ENCODE measurements around the gene PRKAG2. TPM values are rescaled to one million over a fixed set of nuclear protein-coding genes. Genes with fewer than 3 reads are reported as not detected.

The PRKAG2 gene
- total and polyA plus RNA-seq, 4 donors, result 17.5 to 33.3 (median 23.9) TPM

DNA sequence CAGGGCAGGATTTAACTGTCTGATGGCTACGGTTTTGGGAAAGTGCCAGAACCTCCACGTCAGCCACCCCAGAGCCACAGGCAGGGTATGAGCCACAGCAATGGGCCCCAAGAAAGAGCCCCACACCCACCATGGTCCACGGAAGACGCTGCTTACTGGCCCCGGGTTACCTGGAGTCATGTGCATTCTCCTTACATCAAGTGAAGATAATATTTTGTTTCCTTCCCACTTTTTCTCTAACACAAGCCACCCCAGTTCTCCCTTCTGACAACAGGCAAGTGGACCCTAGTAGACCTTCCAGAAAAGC, 67.1 kb downstream of the PRKAG2 start:
- Histone ChIP-seq H3K4me3 (no peak overlapping the region), H3K4me1 (ENCODE audit: control insufficient read depth in 5 of 5, insufficient read depth in 5 of 5, low read length in 5 of 5) (peaks cover 0 to 7% (median 0%) of the 10 kb centered on the region in 5 donors), H3K27ac (ENCODE audit: low read depth in 1 of 2, low read length in 1 of 2) (no peak overlapping the region), H3K27me3 (ENCODE audit: control insufficient read depth in 3 of 3, insufficient read depth in 3 of 3, low read length in 2 of 3) (peaks cover 0 to 10% (median 0%) of the 10 kb centered on the region in 3 donors), H3K36me3 (ENCODE audit: control insufficient read depth in 4 of 4, insufficient read depth in 4 of 4, low read length in 4 of 4) (no peaks in the 10 kb centered on the region), H3K9ac (ENCODE audit: insufficient read depth in 1 of 2, low read length in 2 of 2) (no peak overlapping the region), H3K9me3 (ENCODE audit: control insufficient read depth in 4 of 4, insufficient read depth in 3 of 4, low read length in 3 of 4) (no peaks in the 10 kb centered on the region)
- WGBS, 2 donors, result 81 to 85% methylated on average over 5 of the region's 5 CpGs
- TF ChIP-seq, protein P1, sequence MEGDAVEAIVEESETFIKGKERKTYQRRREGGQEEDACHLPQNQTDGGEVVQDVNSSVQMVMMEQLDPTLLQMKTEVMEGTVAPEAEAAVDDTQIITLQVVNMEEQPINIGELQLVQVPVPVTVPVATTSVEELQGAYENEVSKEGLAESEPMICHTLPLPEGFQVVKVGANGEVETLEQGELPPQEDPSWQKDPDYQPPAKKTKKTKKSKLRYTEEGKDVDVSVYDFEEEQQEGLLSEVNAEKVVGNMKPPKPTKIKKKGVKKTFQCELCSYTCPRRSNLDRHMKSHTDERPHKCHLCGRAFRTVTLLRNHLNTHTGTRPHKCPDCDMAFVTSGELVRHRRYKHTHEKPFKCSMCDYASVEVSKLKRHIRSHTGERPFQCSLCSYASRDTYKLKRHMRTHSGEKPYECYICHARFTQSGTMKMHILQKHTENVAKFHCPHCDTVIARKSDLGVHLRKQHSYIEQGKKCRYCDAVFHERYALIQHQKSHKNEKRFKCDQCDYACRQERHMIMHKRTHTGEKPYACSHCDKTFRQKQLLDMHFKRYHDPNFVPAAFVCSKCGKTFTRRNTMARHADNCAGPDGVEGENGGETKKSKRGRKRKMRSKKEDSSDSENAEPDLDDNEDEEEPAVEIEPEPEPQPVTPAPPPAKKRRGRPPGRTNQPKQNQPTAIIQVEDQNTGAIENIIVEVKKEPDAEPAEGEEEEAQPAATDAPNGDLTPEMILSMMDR (IDR thresholded peaks at IDR 0.05; ENCODE audit: control extremely low read depth, extremely low read depth), result no peak
- no peak for DNase-seq
- no peak for ATAC-seq (ENCODE audit: insufficient read depth, low FRiP score)

DNA sequence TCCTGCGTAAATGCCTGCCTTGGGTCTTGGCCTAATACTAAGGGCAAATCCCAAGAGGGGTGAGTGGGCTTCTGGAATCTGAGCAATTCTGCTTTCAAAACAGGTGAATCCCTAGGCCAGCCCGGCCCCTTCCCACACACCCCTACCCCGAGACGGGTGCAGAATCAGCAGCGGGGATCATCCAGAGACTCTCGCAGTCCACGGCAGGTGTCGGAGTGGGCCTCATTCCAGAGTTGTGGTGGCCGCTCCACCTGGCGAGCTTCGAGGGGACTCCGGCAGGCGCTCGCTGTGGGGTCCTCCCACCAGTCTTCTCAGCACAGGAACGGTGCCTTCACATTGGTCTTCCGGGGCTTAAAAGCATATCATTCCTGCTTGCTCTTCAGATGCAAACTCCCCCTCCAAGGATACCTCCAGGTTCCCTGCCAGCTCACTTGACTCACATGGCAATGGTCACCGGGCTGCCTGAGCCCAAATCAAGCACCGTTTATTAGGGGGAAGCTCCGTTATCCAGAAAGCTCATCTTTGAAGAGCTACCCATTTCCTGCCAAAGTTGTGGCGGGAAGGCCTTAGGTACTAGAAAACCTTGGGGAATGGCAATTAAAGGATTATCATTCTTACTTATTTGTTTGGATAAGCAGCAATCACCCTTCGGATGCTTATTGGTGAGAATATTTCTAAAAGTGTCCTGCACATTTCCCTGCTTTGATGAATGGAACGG, 67.6 kb downstream of the PRKAG2 start:
- H3K27me3 ChIP-seq (ENCODE audit: control insufficient read depth in 3 of 3, insufficient read depth in 3 of 3, low read length in 2 of 3), result peaks cover 0 to 10% (median 0%) of the 10 kb centered on the region in 3 donors
- no peak overlapping the region for H3K9ac ChIP-seq (ENCODE audit: insufficient read depth in 1 of 2, low read length in 2 of 2)
- no peak for DNase-seq
- no peaks in the 10 kb centered on the region for H3K9me3 ChIP-seq (ENCODE audit: control insufficient read depth in 4 of 4, insufficient read depth in 3 of 4, low read length in 3 of 4)
- WGBS, 2 donors, result 89 to 91% methylated on average over 22 of the region's 22 CpGs
- peaks cover 0 to 3% (median 0%) of the 10 kb centered on the region in 5 donors for H3K4me1 ChIP-seq (ENCODE audit: control insufficient read depth in 5 of 5, insufficient read depth in 5 of 5, low read length in 5 of 5)
- no peaks in the 10 kb centered on the region for H3K36me3 ChIP-seq (ENCODE audit: control insufficient read depth in 4 of 4, insufficient read depth in 4 of 4, low read length in 4 of 4)
- TF ChIP-seq, protein P1 (IDR thresholded peaks at IDR 0.05; ENCODE audit: control extremely low read depth, extremely low read depth), result no peak
- H3K4me3 ChIP-seq, result no peak overlapping the region
- H3K27ac ChIP-seq (ENCODE audit: low read depth in 1 of 2, low read length in 1 of 2), result no peak overlapping the region
- ATAC-seq (ENCODE audit: insufficient read depth, low FRiP score), result no peak

GRCh38 chr7:151808400-151809145, 68.3 kb downstream of the PRKAG2 start:
- no peak overlapping the region for H3K9ac ChIP-seq (ENCODE audit: insufficient read depth in 1 of 2, low read length in 2 of 2)
- TF ChIP-seq, protein P1 (IDR thresholded peaks at IDR 0.05; ENCODE audit: control extremely low read depth, extremely low read depth), result no peak
- no peak for ATAC-seq (ENCODE audit: insufficient read depth, low FRiP score)

More at GRCh38 chr7:151808400-151809145, 68.3 kb downstream of the PRKAG2 start:
- Histone ChIP-seq H3K9me3 (ENCODE audit: control insufficient read depth in 4 of 4, insufficient read depth in 3 of 4, low read length in 3 of 4) (no peaks in the 10 kb centered on the region), H3K27me3 (ENCODE audit: control insufficient read depth in 3 of 3, insufficient read depth in 3 of 3, low read length in 2 of 3) (peaks cover 0 to 5% (median 0%) of the 10 kb centered on the region in 3 donors), H3K36me3 (ENCODE audit: control insufficient read depth in 4 of 4, insufficient read depth in 4 of 4, low read length in 4 of 4) (no peaks in the 10 kb centered on the region), H3K4me3 (no peak overlapping the region), H3K4me1 (ENCODE audit: control insufficient read depth in 5 of 5, insufficient read depth in 5 of 5, low read length in 5 of 5) (no peaks in the 10 kb centered on the region), H3K27ac (ENCODE audit: low read depth in 1 of 2, low read length in 1 of 2) (no peak overlapping the region)
- no peak for DNase-seq
- 85 to 86% methylated on average over 24 of the region's 24 CpGs for WGBS, 2 donors
